ENCODE measurements around the gene SOAT1. TPM values are rescaled to one million over a fixed set of nuclear protein-coding genes. Genes with fewer than 3 reads are reported as not detected.

Gene SOAT1
- total RNA-seq, 3 donors from 2014 or later = 25.1 to 32.6 (median 28.6) TPM

GRCh38 chr1:179337288-179337687 is 43.7 kb downstream of the SOAT1 start:
- TF ChIP-seq, protein P1, sequence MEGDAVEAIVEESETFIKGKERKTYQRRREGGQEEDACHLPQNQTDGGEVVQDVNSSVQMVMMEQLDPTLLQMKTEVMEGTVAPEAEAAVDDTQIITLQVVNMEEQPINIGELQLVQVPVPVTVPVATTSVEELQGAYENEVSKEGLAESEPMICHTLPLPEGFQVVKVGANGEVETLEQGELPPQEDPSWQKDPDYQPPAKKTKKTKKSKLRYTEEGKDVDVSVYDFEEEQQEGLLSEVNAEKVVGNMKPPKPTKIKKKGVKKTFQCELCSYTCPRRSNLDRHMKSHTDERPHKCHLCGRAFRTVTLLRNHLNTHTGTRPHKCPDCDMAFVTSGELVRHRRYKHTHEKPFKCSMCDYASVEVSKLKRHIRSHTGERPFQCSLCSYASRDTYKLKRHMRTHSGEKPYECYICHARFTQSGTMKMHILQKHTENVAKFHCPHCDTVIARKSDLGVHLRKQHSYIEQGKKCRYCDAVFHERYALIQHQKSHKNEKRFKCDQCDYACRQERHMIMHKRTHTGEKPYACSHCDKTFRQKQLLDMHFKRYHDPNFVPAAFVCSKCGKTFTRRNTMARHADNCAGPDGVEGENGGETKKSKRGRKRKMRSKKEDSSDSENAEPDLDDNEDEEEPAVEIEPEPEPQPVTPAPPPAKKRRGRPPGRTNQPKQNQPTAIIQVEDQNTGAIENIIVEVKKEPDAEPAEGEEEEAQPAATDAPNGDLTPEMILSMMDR (IDR thresholded peaks at IDR 0.05) = no peak
- H3K4me1 ChIP-seq (ENCODE audit: low read depth) = no peaks in the 10 kb centered on the region
- intact Hi-C loops (cut with DNase I, micrococcal nuclease) = no loop called here

GRCh38 chr1:179337942-179338560 is 44.5 kb downstream of the SOAT1 start:
- Histone ChIP-seq H3K36me3 (ENCODE audit: low read depth) (no peaks in the 10 kb centered on the region), H3K9me3 (no peaks in the 10 kb centered on the region), H3K4me3 (no peak overlapping the region), H3K4me1 (ENCODE audit: low read depth) (no peaks in the 10 kb centered on the region)
- DNase-seq = no peak
- intact Hi-C loops (cut with DNase I, micrococcal nuclease) = no loop called here
- TF ChIP-seq, protein P1 (IDR thresholded peaks at IDR 0.05) = no peak
- no peak for ATAC-seq

More at GRCh38 chr1:179337288-179337687, 43.7 kb downstream of the SOAT1 start:
- no peak overlapping the region for H3K4me3 ChIP-seq
- H3K36me3 ChIP-seq (ENCODE audit: low read depth) = no peaks in the 10 kb centered on the region
- no peaks in the 10 kb centered on the region for H3K9me3 ChIP-seq
- ATAC-seq = peak; percentile 70
- peak in 1 of 3 donors; percentile 28 for DNase-seq

- H3K9me3 ChIP-seq = no peaks in the 10 kb centered on the region
- TF ChIP-seq, protein P1 (IDR thresholded peaks at IDR 0.05) = no peak
- no peaks in the 10 kb centered on the region for H3K36me3 ChIP-seq (ENCODE audit: low read depth)
- no peak overlapping the region for H3K4me3 ChIP-seq
- DNase-seq (no peak), ATAC-seq (no peak)
- intact Hi-C loops (cut with DNase I, micrococcal nuclease) = no loop called here
- H3K4me1 ChIP-seq (ENCODE audit: low read depth) = no peaks in the 10 kb centered on the region
Observed at GRCh38 chr1:179340918-179341317, 47.3 kb downstream of the SOAT1 start.

DNA sequence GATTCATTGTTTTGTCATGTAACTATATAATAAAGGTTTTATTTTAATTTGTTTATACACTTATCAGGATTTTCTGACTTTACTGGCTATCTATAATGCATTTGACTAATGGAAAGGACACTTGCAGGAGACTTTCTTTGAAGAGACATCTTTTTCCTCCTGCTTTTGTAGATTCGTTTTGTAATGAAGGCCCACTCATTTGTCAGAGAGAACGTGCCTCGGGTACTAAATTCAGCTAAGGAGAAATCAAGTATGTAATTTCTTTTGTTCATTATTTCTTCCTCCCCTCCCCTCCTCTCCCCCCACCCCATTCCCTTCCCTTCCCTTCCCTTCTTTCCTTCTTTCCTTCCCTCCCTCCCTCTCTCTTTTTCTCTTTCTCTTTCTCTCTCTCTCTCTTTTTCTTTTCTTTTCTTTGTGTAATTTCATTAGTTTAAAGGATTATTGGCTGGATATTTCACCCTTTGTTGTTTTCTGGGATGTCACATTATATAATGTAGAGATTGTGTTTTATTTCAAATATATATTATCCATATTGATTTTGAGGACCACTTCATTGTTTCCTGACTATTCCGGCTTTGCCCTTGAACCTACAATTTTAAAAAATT is 48.4 kb downstream of the SOAT1 start:
- ATAC-seq = no peak
- H3K9me3 ChIP-seq = no peaks in the 10 kb centered on the region
- intact Hi-C loops (cut with DNase I, micrococcal nuclease) = no loop called here
- no peak overlapping the region for H3K4me3 ChIP-seq
- H3K36me3 ChIP-seq (ENCODE audit: low read depth) = no peaks in the 10 kb centered on the region
- H3K4me1 ChIP-seq (ENCODE audit: low read depth) = no peaks in the 10 kb centered on the region
- TF ChIP-seq, protein P1 (IDR thresholded peaks at IDR 0.05) = no peak
- DNase-seq = no peak

- intact Hi-C loops (cut with DNase I, micrococcal nuclease) = no loop called here
- H3K9me3 ChIP-seq = no peaks in the 10 kb centered on the region
- TF ChIP-seq, protein P1 (IDR thresholded peaks at IDR 0.05) = no peak
- no peaks in the 10 kb centered on the region for H3K4me1 ChIP-seq (ENCODE audit: low read depth)
- ATAC-seq (no peak), DNase-seq (no peak)
- no peaks in the 10 kb centered on the region for H3K36me3 ChIP-seq (ENCODE audit: low read depth)
- no peak overlapping the region for H3K4me3 ChIP-seq
Observed at GRCh38 chr1:179342740-179343404, 49.3 kb downstream of the SOAT1 start.

All from mucosa of descending colon (tissue), 3 donors.